Activated CD4-positive, alpha-beta T cell treated with anti-CD3 and anti-CD28 coated beads for 1 hour (primary cell): ENCODE results near the gene FAM83F.

Source experiments
- DNase-seq: peaks from one replicate; pipeline ENCODE4 v3.0.0-alpha.2; 2020

Gene FAM83F

DNA sequence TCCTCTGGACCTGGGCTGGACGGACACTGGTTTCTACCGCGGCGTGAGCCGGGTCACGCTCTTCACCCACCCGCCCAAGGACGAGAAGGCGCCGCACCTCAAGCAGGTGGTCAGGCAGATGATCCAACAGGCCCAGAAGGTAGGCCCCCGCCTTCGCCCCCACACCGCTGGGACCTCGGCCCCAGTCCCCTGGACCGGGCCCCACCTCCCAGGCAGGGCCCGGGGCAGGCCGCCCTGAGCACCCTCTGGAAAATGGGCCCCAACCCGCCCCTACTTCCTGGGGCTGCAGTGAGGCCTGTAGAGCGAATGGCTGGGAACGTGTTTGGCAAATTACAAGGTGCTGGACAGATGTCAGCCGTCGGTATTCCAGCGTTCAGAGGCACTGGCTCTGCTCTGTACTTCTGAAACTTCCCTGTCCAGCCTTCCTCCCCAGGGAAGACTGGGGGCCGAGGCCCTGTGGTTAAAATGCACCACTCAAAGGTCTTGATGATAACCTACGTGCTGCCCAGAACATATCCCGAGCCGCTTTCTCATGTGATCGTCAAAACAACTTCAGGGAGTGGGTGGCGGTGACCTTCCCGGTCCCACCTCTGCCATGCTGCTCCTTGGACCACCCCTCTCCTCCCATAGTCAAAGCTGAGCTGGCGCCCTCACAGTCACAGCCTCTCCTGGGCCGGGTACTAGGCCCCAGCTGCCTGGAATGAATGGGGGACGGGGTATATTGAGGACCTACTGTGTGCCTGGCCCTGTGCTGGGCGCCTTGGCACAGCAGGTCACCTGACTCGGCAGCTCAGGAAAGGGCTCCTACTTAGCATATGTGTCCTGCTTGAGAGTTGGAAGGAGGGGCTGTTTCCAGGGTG lies 869 bp downstream of the FAM83F start:
- DNase-seq, result no peak

DNA sequence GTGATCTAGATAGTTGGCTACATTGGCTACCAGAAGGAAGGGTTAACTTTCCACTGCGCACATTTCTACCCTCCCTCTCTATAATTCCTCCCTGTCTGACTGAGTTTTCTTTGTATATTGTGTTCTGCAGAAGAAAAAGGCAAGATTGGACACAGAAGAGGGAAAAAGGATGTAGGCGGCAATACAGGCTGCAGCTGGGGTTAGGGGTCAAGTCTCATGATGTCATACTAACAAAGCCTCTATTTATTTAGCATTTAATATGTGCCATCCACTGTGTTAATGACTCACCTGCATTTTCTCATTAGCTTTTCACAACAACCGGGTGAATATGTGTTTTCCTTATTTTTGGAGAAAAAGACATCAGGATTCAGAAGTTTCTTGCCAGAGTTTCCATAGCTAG lies 2.0 kb downstream of the FAM83F start:
- DNase-seq, result no peak

DNA sequence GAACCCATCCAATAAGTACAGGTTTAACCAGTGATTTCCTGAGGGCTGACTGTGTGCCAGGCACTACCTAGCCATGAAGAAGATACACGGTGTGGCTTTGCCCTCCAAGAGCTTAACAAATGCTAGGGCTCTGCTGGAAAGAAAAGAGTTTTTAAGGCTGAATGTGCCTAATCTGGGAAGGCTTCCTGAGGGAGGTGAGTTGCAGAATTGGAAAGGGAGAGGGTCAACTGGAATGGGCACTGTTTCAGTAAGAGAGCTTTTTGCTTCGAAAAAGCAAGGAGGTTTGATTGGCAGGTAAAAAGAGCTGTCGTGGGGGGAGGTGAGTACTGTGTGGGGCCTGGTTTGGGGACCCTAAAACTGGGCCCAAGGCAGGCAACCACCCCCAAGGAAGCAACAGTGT lies 2.7 kb downstream of the FAM83F start:
- no peak for DNase-seq

DNA sequence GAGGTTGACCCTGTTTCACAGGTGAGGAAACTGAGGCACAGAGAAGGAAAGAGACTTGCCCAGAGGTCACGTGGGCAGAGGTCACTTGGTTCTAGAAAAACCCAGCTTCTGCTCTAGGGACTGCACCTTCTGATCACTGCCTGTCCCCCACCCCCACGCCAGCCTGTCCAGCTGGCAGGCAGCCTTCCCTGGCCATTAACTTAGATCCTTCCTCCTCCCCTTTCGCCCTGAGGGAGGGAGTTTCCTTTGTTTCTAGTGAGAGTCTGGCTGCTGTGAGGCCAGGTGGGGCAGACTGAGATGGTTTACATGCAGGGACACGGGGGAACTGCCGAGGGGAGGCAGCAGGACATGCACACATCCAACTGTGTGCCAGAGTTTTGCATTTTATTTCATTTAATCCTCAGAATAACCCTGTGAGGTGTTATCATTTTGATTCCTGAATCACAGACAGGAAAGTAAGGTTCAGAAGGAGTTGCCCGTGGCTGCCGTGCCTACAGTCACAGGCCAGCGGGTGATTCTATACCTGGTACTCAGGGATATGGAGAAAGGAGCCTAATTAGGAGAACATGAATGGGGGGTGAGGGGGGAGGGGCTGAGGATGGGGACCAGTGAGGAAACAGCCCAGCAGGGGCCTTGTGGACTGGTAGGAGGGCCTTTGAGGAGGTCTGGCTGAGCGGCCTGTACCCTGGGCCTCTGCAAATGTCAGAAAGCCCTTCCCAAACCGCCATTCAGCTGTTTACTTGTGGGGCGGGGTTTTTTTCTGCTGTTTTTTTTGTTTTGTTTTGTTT lies 3.4 kb downstream of the FAM83F start:
- DNase-seq, result no peak

DNA sequence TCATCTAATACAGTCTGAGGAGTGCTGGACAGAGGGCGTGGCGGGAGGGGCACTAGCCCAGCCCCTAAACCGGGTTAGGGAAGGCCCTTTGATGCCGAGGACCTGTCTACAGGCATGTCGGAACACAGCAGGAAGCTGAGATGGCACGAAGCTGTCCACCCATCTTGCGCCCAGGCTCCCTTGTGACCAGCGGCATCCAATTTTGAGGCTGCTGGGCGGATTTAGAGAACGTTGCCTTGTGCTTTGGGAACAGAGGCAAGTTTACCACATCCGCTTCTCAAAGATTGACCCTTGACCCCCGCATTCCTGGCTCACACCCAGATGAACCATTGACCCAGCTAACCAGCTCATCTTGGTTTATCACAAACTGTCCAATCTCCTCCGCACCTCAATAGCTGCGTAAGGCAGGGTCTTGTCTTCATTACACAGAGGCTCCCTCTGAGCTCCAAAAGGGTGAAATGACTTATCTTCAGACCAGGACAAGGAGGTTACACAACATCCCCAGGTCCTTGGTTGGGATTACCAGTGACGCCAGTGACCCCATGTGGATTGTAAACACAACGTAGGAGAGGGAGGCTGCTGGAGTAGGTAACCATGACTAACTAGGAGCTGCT lies 4.5 kb downstream of the FAM83F start:
- no peak for DNase-seq

DNA sequence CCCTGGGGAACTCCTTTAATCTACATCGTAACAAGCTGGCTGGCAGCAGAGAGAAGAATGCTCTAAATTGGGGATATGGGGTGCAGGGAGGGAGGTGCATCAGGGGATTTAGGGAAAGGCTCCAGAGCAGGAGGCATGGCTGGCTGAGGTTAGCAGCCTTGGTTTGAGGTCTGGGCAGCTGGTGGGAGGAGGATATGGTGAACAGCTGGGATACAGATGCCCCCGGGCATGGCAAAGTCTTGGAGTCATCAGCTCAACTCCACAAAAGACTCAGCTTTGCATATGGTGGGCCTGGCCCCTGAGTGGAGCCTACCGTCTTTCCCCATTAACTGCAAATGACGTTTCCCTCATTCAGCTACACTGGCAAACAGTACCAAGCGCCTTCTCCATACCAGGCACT lies 5.4 kb downstream of the FAM83F start:
- DNase-seq, result no peak

DNA sequence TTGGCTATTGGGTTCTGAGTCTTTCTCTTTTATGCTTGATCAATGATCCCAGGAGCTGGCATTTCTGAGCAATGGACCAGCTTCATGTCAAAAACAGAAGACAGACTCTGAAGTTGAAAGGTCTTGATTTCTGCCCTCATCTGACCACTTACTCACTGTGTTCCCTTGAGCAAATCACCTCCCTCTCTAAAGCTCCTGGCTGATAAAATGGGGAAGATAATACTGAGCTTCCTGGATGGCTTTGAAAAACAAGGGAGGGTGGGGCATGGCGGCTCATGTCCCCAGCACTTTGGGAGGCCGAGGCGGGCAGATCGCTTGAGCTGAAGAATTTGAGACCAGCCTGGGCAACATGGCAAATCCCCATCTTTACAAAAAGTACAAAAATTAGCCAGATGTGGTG lies 6.4 kb downstream of the FAM83F start:
- no peak for DNase-seq

DNA sequence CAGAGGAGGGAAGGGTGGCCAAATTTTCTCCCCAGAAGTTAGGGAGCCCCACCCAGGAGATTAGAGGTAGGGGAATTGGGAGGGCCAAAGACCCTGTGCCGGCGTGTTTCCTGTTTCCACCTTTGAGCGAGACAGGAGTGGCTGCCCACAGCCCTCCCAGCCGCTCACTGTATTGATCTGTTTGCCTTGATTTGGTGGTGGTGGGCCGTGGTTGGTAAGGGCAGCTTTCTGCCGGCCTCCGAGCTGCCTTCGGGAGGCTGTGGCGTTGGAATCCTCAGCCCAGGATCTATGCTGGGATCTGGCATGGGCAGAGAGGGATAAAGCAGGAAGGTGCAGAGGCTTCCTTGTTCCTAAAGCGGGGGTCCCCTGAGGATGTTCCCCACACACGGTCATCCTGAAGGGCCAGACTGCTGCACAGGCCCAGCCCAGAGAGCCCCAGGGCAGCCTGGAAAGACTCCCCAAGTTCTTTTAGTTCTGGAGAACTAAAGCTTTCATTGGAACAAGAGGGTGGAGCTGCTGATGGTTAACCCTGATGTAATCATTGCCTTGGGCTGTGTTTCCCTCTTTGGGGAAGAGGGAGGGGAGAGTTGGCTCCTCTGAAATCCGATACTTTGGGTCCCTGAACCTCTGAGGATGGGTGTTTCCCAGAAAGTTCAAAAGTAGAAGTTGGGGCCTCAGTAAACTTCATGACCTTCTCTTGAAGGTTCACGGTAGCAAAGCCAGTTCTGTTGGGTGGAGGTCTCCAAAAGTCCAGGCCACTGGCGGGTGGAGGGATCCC lies 7.2 kb downstream of the FAM83F start:
- DNase-seq, result no peak

DNA sequence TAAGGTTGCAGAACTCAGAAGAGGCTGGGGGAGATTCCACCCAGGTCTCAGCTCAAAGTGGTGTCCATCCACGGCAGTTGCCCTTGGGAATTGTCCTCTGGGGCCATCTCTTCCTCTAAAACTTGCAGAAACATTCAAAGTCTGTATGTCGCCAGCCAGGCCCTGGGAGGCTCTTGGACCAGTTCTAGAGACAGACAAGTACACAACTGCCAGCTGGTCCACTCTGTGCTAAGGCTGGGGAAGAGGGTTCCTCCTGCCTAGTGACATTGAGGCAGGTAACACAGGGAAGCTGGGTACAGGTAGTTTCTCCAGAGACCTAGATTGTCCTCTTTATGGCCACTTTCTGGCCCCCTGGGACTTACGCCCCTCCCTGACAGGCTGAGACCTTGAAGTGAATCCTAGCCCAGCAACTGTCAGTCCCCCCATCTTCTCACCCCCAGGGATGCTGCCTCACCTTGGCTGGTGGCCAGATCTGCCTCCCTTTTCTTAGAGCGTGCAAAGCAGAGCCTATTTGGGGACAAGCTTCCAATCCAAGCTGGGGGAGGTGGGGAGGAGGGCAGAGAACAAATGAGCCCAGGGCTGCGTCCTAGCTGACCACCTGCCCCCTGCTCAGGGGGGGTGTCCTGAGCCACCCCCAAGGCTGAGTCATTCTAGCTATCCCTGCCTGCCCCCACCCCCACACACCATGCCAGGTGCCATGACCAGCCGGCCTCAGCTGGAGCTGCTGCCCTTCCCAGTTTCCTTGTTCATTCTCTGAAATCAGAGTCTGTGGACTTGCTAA lies 8.4 kb downstream of the FAM83F start:
- DNase-seq, result no peak

DNA sequence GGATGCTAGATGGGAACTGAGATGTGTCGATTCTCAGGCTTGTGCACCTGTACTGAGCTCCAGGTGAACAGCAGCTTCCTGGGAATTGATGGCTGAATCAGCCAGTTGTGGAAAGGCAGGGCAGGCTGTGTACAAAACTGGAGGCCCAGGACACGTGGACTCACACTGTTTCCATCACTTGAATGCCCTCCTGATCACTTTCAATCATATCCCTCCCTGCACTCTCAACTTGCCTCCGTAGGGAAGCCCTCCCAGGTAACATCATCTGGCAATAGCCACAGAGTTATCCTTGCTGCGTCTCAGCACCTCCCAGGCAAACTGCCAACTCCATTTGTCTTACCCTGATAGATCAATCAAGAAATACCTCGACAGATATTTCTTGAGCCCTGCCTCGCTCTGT lies 10.1 kb downstream of the FAM83F start:
- DNase-seq, result no peak

DNA sequence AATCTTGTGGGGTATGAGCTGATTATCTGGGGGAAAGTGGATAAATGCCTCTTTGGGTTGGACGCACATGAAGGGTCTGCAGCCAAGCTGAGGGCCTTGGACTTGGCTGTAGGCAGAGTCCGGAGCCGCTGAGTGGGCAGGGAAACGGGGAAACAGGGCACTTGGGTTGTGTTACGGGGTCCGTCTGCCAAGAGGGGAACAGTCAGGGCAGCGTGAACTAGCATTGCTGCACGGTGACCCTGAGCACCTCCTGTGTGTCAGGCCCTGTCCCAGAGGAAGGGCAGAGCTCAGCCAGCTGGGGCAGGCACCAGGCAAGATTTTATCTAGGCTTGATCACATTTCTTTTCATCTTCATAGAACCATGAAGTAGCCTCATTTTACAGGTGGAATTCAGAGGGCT lies 11.9 kb downstream of the FAM83F start:
- DNase-seq, result no peak

DNA sequence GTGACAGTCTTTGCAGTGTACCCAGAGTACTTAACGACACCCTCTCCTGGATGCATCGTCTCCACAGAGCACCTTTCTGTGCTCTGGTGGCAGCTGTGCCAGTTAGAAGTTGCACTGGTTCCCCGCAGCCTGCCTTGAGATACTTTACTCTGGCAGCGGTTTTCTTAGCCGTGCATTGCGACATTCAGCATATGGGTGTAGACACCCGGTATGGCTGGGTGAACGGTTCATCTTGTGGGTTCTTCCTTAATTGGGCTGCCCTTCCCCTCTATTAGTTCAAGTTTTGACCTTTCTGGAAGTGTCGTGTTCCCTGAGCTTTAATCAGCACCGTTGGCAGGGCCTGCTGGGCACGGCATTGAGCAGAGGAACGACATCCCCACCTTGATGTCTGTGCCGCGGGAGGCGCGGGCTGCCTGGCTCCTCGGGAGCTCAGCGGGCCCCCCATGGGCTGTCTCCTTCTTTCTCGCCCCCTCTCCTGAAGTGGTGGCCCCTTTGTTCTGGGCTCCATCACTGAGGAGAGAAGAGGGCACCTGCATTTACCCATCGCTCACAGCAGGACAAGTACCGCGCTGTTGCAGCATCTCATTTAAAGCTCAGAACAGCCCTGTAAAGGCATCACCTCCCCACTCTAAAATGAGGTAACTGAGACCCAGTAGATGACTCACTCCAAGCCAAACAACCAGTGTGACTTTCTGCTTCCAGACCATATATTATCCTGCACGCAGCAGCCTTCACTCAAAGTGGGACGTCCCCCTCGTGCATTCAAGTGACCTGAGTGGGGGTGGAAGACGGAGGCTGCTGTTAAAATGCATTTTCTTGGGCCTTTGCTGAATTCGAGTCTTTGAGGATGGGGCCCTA lies 13.3 kb downstream of the FAM83F start:
- DNase-seq, result no peak

DNA sequence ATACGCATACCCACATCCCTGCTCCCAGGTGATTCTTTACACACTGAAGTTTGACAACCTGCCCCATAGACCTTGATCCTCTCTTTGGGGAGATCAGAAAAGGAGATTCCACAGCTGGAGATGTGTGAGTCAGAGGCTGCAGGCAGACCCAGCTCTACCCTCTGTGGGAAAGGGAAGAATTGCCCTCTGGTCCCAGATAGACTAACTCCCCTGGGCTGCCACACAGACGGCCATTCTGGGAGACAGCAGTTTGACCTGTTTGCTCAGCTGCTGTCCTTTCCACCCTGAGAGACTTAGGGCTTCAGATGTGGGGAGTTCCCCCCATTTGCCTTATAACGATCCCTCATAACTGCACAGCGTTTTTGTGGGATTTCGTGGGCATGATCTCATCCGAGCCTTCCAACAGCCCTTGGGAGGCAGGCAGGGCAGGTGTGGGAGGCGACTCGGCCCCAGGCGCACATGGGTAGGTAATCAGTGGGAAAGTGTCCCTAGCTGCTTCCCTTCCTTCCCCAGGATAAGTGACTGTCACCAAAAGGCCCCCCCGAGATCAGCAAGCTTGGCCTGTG lies 14.1 kb downstream of the FAM83F start:
- no peak for DNase-seq

DNA sequence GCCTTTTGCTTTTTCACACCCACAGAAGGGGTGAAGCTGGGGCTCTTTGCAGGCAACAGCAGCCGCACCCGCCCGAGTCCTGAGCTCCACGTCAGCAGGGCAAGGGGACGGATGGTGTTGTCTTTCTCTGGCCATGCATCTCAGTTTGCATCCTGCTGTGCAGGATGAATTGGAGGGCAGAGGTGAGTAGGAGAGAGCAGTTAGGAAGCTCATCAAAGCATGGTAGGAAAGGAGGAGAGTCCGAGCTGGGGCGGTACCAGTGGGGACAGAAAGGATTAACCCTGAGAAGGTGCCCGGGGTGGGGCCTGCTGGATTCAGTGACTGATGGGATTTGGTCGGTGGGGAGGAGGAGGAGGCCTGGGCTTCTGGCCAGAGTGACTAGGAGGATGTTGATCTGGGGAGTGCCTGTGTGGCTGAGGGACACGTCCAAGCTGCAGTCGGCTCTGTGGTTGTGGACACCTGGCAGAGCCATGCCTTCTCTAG lies 14.6 kb downstream of the FAM83F start:
- no peak for DNase-seq

DNA sequence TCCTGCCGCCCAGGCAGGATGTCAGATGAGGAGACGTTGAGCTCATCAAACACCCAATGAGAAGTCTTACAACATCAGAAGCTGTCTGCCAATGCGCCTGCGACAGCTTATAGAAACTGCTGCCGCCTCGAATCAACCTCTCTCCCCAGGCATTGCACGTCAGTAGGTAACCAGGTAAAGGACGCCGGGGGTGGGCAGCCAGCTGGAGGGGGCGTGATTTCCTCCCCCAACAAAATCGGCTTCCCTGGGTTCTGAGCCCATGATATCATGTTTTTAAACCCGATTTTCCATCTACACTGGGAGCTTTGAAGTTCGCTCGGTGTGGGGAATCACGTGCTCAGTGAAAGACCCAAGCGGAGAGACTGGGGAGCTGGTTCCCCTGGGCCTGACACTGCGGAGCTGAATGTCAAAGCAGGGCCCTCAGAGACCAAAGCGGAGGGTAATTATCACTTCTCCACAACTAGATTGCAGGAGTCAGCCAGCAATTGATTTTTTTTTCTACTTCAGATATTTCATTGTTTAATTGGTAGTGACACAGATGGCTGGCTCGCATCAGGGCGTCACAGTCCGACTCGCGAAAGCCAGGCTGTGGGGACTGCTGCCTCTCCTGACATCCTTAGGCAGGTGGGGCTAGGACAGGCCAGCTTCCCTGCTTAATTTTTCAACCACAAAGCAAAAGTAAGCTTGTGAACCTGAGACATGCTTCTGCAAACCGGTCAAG lies 15.4 kb downstream of the FAM83F start:
- peak; percentile 24 for DNase-seq

DNA sequence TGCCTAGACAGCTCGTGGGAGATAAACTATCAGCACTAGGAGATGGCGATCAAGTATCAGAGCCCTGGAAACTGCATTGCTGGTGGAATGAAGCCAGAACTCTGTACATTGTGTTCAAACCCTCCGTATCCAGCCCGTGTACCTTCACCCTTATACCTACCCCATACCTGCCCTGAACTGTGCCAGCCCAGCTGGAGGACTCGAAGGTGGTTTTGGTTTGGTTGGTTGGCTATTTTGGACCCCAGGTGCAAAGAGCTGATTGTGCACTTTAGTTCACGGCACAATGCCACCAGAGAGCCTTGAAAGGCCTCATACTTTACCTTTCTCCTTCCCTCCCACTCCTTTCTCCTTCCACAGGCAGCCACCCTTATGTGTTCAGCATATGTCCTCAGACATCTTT lies 16.0 kb downstream of the FAM83F start:
- DNase-seq, result no peak

DNA sequence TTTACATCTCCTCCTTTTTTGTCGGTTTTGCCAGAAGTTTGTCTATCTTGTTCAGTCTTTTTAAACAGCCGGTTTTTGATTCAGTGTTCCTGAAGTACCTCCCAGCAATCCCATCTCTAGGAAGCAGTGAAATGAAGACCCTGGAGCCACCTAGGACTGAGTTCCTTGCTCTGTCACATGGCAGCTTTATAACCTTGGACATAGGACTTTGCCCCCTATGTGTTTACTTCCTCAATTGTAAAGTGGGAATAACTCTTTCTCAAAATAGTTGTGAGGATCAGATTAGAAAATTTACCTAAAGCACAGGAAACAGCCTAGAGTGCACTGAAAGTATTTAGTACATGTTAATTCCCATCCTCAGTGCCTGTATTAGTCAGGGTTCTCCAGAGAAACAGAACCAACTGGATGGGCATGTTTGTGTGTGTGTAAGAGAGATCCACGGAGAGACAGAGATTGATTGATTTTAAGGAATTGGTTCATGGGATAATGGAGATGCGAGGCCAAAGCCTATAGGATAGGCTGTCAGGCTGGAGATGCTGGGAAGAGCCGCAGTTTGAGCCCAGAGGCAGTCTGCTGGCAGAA lies 20.0 kb downstream of the FAM83F start:
- DNase-seq, result no peak

DNA sequence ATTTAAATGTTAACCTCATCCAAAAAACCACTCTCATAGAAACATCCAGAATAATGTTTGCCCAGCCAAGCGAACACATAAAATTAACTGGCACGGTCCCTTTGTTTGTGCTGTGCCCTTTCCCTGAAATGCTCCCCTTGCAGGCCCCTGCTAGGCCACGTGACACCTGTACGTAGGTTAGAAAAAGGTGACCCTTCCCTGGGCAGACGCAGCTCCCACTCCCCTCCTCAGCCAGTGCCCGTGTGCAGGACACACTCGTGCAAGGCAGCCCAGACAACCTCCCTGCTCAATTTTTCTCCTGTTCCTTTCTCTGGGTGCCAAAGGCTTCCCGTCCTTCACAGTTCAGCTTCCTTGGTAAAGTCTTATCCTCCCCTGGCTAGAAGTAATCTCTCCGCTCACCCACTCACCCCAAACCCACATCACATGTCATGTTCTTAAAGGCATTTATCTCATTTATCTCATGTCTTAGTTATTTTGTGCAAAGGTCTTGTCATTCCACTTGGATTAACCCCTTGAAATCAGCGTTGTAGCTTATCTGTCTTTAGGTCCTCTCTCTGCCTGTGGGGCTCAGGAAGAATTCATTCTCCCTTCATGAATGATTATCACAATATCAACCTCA lies 20.7 kb downstream of the FAM83F start:
- no peak for DNase-seq

DNA sequence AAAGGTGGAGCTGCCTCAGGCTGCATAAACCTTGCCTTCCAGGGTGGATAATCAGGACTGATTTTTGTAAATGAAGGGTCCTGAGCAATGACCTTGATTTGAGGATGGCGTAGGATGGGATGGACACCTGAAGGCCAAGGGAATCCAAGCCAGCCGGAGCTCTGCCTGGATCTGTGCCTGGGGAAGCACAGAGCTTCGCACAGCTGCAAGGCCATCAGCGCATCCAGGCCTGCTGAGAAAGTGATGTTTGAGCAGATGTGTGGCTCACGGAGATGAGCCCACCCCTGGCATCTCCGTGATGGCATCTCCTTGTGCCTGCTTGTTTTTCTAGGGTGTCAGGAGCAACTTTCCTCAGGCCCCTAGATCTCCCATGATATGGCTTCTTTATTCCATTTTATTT lies 23.3 kb downstream of the FAM83F start:
- no peak for DNase-seq
